ENCODE measurements around the gene PIF1.

Gene PIF1

DNA sequence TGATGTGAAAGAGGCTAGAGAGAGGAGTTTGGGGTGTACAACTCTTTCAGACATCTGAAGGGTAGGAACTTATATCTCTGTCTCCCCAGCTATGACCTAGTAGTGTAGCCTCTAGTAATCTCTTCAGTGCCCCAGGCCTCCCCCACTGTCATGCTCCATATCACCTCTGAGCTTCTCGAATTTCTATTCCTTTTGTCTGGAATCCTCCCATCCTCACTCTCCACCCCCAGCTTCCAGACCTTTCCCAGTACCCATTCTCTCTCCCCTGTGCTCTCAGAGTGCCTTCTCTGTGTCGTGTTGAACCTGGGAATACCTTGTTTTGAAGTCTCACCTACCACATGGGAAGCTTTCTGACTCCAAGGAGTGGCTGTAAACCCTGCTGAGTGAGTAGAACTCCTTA, 46.4 kb downstream of the PIF1 start:
- Mint-ChIP-seq H3K4me3 (no peak overlapping the region), H3K9me3 (no peaks in the 10 kb centered on the region), H3K36me3 (no peaks in the 10 kb centered on the region), H3K27ac (no peak overlapping the region), H3K4me1 (peaks cover 11% of the 10 kb centered on the region)
- DNase-seq (ENCODE audit: low spot score in 2 of 2) (no peak), ATAC-seq (no peak)

DNA sequence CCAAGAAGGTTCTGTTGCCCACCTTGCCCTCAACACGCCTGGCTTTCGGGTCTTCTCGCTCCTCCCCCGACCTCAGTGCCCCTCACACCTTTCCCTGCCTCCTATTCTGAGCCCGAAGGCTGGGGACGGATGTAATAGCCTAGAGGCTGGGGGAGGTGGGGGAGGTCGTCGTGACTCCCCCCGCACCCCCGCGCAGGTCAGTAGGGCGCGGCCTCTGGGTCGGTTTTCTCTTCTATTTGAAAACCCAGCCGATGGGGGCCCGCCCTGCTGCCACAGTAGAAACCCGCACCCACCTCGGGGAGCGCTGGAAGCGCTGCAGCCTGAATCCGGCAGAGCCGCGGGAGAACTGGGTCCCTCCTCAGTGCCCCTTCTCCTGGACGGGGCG, 49.1 kb downstream of the PIF1 start:
- Mint-ChIP-seq H3K36me3 (no peaks in the 10 kb centered on the region), H3K4me3 (peak overlapping the region; percentile 72), H3K4me1 (no peaks in the 10 kb centered on the region), H3K9me3 (no peaks in the 10 kb centered on the region), H3K27ac (no peak overlapping the region)
- DNase-seq (ENCODE audit: low spot score in 2 of 2) = no peak
- no peak for ATAC-seq

DNA sequence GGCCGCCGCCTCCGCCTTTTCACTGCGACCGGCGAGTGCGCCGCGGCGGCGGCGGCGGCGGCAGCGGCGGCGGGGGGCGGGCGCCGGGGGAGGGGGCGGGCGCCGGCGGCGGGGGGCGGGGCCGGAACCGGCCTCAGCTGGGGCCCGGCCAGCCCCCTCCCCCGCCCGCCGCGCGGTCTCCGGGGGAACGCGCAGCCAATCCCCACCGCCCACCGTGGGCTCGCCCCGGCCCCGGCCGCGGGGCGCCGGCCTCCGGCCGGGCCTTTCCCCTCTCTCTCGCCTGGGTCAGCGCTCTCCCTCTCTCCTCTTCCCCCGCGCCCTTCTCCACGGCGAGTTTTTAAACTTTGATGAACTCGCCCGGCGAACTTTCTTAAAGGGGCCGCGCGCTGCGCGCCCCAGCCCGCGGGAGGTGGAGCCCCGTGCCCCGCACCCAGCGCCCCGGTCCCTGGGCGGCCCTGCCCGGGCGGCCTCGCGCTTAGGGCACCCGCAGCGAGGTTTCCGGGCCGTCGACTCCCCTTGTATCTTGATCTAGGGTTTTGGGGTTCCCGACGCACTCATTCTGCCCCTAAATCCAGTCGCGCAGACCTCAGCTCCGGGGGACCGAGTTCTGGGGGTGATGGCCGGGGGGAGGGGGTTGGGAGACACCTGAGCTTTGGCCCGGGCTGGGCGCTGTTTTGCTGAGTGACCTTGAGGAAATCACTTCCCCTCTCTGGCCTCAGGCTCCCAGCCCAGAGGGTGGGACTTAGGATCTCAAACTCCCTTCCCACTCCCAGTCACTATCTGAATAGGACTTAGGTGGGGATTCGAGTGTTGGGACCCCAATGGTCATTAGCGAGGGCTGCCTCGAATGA, 49.7 kb downstream of the PIF1 start, which contains the start of gene RBPMS2:
RBPMS2 (minus strand) TSS at position 39 of the 851 bp plus-strand sequence. CDS start 270 bp downstream, outside the sequence.
- H3K4me3 Mint-ChIP-seq = peak within 1 kb of the TSS; percentile 72
- no peak within 1 kb of the TSS for H3K27ac Mint-ChIP-seq
- no peaks in the 10 kb centered on the region for H3K36me3 Mint-ChIP-seq
- DNase-seq (ENCODE audit: low spot score in 2 of 2) = peak in 1 of 2 donors; percentile 49
- H3K9me3 Mint-ChIP-seq = no peaks in the 10 kb centered on the region
- ATAC-seq = peak; percentile 38
- H3K4me1 Mint-ChIP-seq = no peaks in the 10 kb centered on the region

DNA sequence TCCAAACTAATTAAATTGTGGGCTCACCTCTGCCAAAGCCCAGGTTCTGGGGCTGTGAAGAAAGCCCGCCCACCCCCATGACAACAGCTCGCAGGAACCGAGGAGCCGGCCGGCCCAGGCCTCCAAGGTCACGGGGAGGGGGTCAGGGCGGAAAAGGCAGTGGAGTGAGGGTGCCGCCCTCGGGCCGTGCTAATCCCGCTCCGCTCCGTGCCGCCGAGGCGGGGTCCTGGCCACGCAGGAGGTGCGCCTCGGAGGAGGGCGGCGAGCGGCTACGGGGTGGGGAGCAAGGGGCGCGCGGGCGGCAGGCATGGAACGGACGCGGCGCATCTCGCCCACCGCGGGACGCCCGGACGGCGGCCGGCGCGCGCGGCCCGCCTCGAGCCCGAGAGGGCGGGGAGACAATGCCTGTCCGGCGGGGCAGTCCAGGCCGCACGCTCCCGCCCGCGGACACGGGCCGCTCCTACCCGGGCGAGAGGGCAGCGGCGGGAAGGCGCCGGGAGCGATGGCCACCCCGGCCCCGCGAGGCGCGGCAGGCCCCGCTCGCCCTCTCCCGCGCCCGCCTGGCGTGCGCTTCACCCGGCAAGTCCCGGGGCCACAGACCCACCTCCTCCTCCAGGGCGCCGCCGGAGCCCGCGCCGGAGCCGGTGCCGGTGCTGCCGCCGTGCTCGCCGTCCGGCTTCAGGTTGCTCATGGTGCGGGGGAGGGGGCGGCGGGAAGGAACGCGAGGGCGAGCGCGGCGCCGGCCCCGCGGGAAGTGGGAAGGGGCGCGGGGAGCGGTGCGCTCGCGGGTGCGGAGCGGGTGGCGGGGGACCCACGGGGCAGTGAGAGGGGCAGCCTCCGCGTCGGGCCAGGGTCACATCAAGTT, 50.6 kb downstream of the PIF1 start:
- DNase-seq (ENCODE audit: low spot score in 2 of 2) (no peak), ATAC-seq (peak; percentile 43)
- peak overlapping the region; percentile 36 for H3K4me3 Mint-ChIP-seq
- H3K27ac Mint-ChIP-seq = no peak overlapping the region
- no peaks in the 10 kb centered on the region for H3K4me1 Mint-ChIP-seq
- no peaks in the 10 kb centered on the region for H3K36me3 Mint-ChIP-seq
- H3K9me3 Mint-ChIP-seq = no peaks in the 10 kb centered on the region

DNA sequence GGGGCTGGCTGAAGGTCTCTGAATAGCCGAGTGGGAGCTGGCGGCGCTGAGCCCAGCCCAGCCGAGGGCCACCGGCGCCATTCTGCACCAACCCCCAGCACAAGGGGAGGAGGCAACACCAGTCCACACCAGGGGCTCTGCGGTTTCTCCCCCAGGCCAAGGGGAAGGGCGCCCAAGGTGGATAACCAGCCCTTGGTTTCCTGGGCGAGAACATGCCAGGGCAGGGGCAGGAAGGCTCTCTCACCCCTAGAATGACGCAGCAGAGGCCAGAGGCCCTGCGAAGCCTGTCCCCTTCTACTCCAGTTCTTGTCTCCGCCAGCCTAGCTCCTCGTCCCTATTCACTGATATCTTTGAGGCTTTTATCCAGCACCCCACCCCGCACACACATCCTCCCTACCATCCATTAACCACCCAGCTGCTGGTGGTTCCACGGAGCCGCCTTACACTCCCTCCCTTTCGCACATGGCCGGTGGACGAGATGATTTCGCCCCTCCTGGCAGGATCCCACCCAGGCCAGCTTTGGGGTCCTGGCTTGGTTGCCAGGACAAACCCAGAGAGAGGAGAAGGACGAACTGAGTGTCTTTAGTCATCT, 51.3 kb downstream of the PIF1 start:
- Mint-ChIP-seq H3K27ac (no peak overlapping the region), H3K4me3 (peak overlapping the region; percentile 36), H3K4me1 (no peaks in the 10 kb centered on the region), H3K36me3 (no peaks in the 10 kb centered on the region), H3K9me3 (no peaks in the 10 kb centered on the region)
- ATAC-seq (no peak), DNase-seq (ENCODE audit: low spot score in 2 of 2) (no peak)

DNA sequence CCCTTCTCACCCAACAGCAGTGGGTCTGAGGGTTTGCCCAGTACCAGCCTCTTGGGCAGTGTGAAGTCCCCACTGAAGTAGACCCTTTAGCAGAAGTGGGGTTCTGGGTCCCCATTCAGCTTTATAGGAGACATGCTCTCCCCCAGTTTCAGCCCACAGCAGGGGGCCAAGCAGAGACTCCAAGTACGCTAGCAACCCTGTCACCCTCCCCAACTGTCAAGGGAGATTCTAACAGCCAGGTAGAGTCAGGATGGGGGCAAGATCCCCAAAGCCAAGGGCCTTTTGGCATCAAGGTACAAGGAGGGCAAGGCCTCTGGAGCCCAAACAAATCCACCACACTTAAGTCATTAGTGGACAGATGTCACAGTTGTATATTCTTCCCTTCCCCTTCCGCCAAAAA, 51.8 kb downstream of the PIF1 start:
- peak overlapping the region; percentile 36 for H3K4me3 Mint-ChIP-seq
- no peaks in the 10 kb centered on the region for H3K36me3 Mint-ChIP-seq
- no peak for ATAC-seq
- H3K4me1 Mint-ChIP-seq = no peaks in the 10 kb centered on the region
- no peak for DNase-seq (ENCODE audit: low spot score in 2 of 2)
- no peak overlapping the region for H3K27ac Mint-ChIP-seq
- no peaks in the 10 kb centered on the region for H3K9me3 Mint-ChIP-seq

DNA sequence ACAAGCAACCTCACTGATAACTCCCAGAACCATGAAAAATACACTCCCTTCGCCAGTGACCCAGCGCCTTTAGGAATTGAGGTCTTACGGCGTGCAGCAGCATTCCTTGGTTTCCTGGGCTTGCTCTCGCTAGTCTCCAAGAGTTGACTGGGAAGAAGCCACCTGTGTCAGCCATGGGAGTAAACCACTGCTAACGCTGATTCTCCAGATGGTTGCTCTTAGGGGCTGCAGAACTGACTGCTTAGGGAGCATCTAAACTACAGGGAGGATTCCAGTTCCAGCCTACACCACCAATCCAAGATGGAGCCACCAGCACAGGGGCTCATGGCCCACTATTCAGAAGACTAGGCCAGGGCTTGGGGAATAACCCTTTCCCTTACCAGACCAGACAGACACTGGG, 52.5 kb downstream of the PIF1 start:
- Mint-ChIP-seq H3K4me3 (no peak overlapping the region), H3K36me3 (no peaks in the 10 kb centered on the region), H3K9me3 (no peaks in the 10 kb centered on the region), H3K4me1 (no peaks in the 10 kb centered on the region), H3K27ac (no peak overlapping the region)
- DNase-seq (ENCODE audit: low spot score in 2 of 2) (no peak), ATAC-seq (no peak)

DNA sequence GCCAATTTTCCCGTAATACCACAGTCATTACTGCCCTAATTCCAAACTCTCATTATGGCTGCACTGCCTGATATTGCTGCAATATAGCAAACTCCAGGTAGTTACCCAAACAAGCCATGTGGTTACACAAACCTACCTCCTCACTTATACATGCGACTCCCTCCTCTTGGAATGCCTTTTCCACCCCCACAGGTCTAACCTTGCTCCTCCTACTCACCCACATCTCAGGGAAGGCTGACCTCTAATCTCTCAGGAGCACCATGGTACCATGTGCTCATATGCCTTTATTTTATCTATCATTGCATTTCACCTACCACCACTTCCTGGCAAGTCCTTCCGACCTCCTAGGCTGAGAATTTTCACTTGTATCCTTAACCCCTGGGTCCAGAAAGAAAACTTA, 53.0 kb downstream of the PIF1 start:
- DNase-seq (ENCODE audit: low spot score in 2 of 2) (no peak), ATAC-seq (no peak)
- no peaks in the 10 kb centered on the region for H3K4me1 Mint-ChIP-seq
- no peaks in the 10 kb centered on the region for H3K9me3 Mint-ChIP-seq
- no peak overlapping the region for H3K27ac Mint-ChIP-seq
- no peaks in the 10 kb centered on the region for H3K36me3 Mint-ChIP-seq
- H3K4me3 Mint-ChIP-seq = no peak overlapping the region

DNA sequence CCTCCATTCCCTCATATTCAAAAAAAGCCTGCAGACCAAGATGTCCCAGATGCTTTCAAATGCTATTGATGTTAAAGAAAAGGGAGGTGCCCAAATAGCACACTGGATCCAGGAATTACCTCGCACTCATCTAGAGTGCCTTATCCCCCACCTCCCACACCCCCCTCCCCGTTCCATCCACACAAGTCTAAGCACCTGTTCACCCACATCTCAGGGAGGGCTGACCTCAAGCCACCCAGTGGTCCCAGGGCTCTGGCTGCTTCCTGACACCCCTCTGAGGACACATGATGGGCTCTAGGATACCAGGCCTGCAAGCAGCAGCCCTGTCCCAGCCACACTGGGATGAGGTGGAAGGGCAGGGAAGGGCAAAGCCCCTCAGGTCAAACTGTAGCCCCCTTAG, 54.8 kb downstream of the PIF1 start:
- no peaks in the 10 kb centered on the region for H3K4me1 Mint-ChIP-seq
- no peaks in the 10 kb centered on the region for H3K36me3 Mint-ChIP-seq
- no peak overlapping the region for H3K4me3 Mint-ChIP-seq
- ATAC-seq (no peak), DNase-seq (ENCODE audit: low spot score in 2 of 2) (no peak)
- H3K9me3 Mint-ChIP-seq = no peaks in the 10 kb centered on the region
- H3K27ac Mint-ChIP-seq = no peak overlapping the region

DNA sequence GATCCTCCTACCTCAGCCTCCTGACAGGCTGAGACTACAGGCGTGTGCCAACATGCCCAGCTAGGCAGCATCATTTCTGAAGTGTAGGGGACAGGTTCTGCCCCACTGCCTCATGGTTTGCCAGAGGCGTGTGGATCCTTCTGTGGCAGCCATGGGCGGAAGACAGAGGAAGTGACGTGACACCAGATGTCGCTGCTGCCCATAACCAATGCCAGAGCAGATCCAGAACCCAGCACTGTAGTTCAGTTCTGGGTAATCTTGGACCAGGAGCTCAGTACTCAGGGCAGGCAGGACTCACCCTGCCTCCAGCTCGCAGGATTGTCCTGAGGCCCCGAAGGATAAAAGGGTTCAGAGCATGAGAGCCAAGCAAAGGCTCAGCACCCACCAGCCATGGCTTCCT, 58.2 kb downstream of the PIF1 start:
- H3K4me3 Mint-ChIP-seq = no peak overlapping the region
- peak; percentile 24 for ATAC-seq
- H3K36me3 Mint-ChIP-seq = no peaks in the 10 kb centered on the region
- DNase-seq (ENCODE audit: low spot score in 2 of 2) = no peak
- H3K9me3 Mint-ChIP-seq = no peaks in the 10 kb centered on the region
- H3K4me1 Mint-ChIP-seq = no peaks in the 10 kb centered on the region
- no peak overlapping the region for H3K27ac Mint-ChIP-seq

DNA sequence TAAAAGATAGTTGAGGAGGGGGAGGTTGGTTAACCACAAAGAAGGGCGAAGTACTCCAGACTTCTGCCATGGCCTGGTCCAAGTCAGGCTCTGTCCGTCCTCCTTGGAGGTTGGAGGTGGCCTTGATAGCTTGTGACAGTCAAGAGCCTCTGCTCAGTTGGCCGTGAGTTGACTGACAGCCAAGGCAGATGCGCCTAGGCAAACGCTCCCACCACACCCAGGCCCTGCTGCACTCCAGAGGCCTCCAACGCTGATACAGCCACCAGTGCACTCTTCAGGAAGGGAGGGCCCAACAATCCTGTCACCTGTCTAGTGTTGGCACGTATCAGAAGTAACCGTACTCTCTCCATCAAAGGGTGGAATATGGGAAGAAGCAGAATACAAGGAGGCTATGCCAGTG, 59.4 kb downstream of the PIF1 start:
- H3K4me1 Mint-ChIP-seq = no peaks in the 10 kb centered on the region
- no peaks in the 10 kb centered on the region for H3K36me3 Mint-ChIP-seq
- no peak overlapping the region for H3K27ac Mint-ChIP-seq
- no peak for DNase-seq (ENCODE audit: low spot score in 2 of 2)
- no peak for ATAC-seq
- no peaks in the 10 kb centered on the region for H3K9me3 Mint-ChIP-seq
- H3K4me3 Mint-ChIP-seq = no peak overlapping the region
